CD14-positive monocyte (primary cell): Measurements from ENCODE around the gene BICD1. TPM values are rescaled to one million over a fixed set of nuclear protein-coding genes. Genes with fewer than 3 reads are reported as not detected.

Source experiments
- DNase-seq, 3 donors: peaks; one replicate each; pipeline ENCODE4 v3.0.0-alpha.2; 2011 to 2022
- H2AFZ ChIP-seq: 2 replicates; pipeline ENCODE4 v1.6.0; 2012; ENCODE audit warnings: mild to moderate bottlenecking, low read depth, low read length, inconsistent platforms; ENCODE audit not compliant: insufficient read depth, poor library complexity, severe bottlenecking
- H3K27ac ChIP-seq, 2 donors: 1 replicate in 1 of 2; 2 replicates in 1 of 2; pipeline ENCODE4 v1.5.1; 2012 to 2013; ENCODE audit warnings: low read length in 2 of 2, control low read depth in 1 of 2, inconsistent platforms in 1 of 2, low read depth in 1 of 2, mild to moderate bottlenecking in 1 of 2
- H3K27me3 ChIP-seq, 2 donors: one replicate each; pipeline versions ENCODE4 v1.6.0 to v1.6.1; 2011 to 2013; ENCODE audit warnings: low read length in 2 of 2; ENCODE audit not compliant: control insufficient read depth in 2 of 2, insufficient read depth in 2 of 2
- H3K36me3 ChIP-seq, 2 donors: replicated peaks in 1 of 2; 1 replicate in 1 of 2; 2 replicates in 1 of 2; pipeline versions ENCODE4 v1.5.1 to v1.6.1; 2012 to 2013; ENCODE audit warnings: low read length in 2 of 2, control low read depth in 1 of 2, inconsistent platforms in 1 of 2, mild to moderate bottlenecking in 1 of 2; ENCODE audit not compliant: insufficient read depth in 2 of 2, control insufficient read depth in 1 of 2
- H3K4me1 ChIP-seq, 2 donors: 1 replicate in 1 of 2; 2 replicates in 1 of 2; pipeline versions ENCODE4 v1.5.1 to v1.6.1; 2012 to 2013; ENCODE audit warnings: low read length in 2 of 2, control low read depth in 1 of 2, inconsistent platforms in 1 of 2, mild to moderate bottlenecking in 1 of 2, moderate library complexity in 1 of 2; ENCODE audit not compliant: insufficient read depth in 2 of 2, control insufficient read depth in 1 of 2
- H3K4me2 ChIP-seq: replicated peaks from 2 replicates; pipeline ENCODE3; 2012; ENCODE audit warnings: low read length, moderate library complexity, mild to moderate bottlenecking; ENCODE audit not compliant: poor library complexity, severe bottlenecking; ENCODE audit errors: extremely low read depth
- H3K4me3 ChIP-seq, 3 experiments: fragments of 200-600 bp in 1 of 3; sonication (generic) in 1 of 3; replicated peaks in 1 of 3; 1 replicate in 2 of 3; 2 replicates in 1 of 3; pipeline ENCODE4 v1.5.1; 2011 to 2013; ENCODE audit warnings: low read length in 3 of 3, mild to moderate bottlenecking in 3 of 3, control low read depth in 2 of 3, low read depth in 2 of 3, inconsistent platforms in 1 of 3, moderate library complexity in 1 of 3
- H3K79me2 ChIP-seq: 2 replicates; pipeline ENCODE4 v1.6.0; 2012; ENCODE audit warnings: mild to moderate bottlenecking, control low read depth, inconsistent platforms, low read length, moderate library complexity; ENCODE audit not compliant: insufficient read depth
- H3K9ac ChIP-seq: 2 replicates; pipeline ENCODE4 v1.6.0; 2017; ENCODE audit warnings: low read length, mild to moderate bottlenecking; ENCODE audit not compliant: insufficient read depth, poor library complexity, severe bottlenecking
- H3K9me3 ChIP-seq, 2 donors: replicated peaks in 1 of 2; 1 replicate in 1 of 2; 2 replicates in 1 of 2; pipeline versions ENCODE4 v1.5.1 to v1.6.1; 2012 to 2013; ENCODE audit warnings: low read length in 2 of 2, control low read depth in 1 of 2; ENCODE audit not compliant: control insufficient read depth in 1 of 2, insufficient read depth in 1 of 2
- H4K20me1 ChIP-seq: 2 replicates; pipeline ENCODE4 v1.6.0; 2012; ENCODE audit warnings: mild to moderate bottlenecking, low read length, control low read depth, moderate library complexity; ENCODE audit not compliant: insufficient read depth
- H3K27ac Mint-ChIP-seq, 7 donors: one replicate each; pipeline ENCODE4 v1.8.0; 2020; ENCODE audit warnings: mild to moderate bottlenecking in 7 of 7, mixed read lengths in 7 of 7, moderate library complexity in 6 of 7, inconsistent platforms in 2 of 7
- H3K27me3 Mint-ChIP-seq, 3 donors: one replicate each; pipeline ENCODE4 v1.8.0; 2021 to 2022; ENCODE audit warnings: low read depth in 3 of 3, mild to moderate bottlenecking in 3 of 3, mixed read lengths in 3 of 3, moderate library complexity in 3 of 3, inconsistent platforms in 1 of 3
- H3K36me3 Mint-ChIP-seq, 2 donors: one replicate each; pipeline ENCODE4 v1.8.0; 2020; ENCODE audit warnings: mixed read lengths in 2 of 2, inconsistent platforms in 1 of 2, mild to moderate bottlenecking in 1 of 2
- H3K4me1 Mint-ChIP-seq: one replicate; pipeline ENCODE4 v1.8.0; 2020; ENCODE audit warnings: mild to moderate bottlenecking, mixed read lengths
- H3K4me3 Mint-ChIP-seq, 2 donors: one replicate each; pipeline ENCODE4 v1.8.0; 2020; ENCODE audit warnings: mild to moderate bottlenecking in 2 of 2, mixed read lengths in 2 of 2, moderate library complexity in 1 of 2
- H3K9me3 Mint-ChIP-seq, 7 donors: one replicate each; pipeline ENCODE4 v1.8.0; 2020 to 2022; ENCODE audit warnings: mixed read lengths in 7 of 7, mild to moderate bottlenecking in 6 of 7, moderate library complexity in 6 of 7, inconsistent platforms in 2 of 7
- CTCF ChIP-seq: fragments of 200-600 bp; IDR thresholded peaks from one replicate; pipeline ENCODE4 v1.8.0; 2022; ENCODE audit warnings: antibody characterized with exemption, mild to moderate bottlenecking
- WGBS: methylation state at CpG from one replicate; pipeline ENCODE4 v1.1.5; 2013; ENCODE audit warnings: missing lambda C conversion rate; ENCODE audit not compliant: insufficient coverage; 5-methylcytosine and 5-hydroxymethylcytosine counted together
- intact Hi-C, 2 donors: fragments of 100-400 bp; cut with micrococcal nuclease; formaldehyde crosslinking; loops; one replicate each; pipeline versions ENCODE4 v1.15.0 to v1.15.1; 2023
- polyA plus RNA-seq, 3 donors: library from polyadenylated mRNA; depleted of rRNA in 1 of 3; unstranded in 2 of 3; stranded (reverse) in 1 of 3; fragments of 300-500 nt in 2 of 3; fragments of >200 nt in 1 of 3; fragmentation: Illumina TruSeq in 2 of 3; gene quantifications; 1 replicate in 2 of 3; 2 replicates in 1 of 3; pipeline ENCODE4 v1.2.3, GENCODE V29; 2012 to 2021

The BICD1 gene
- polyA plus RNA-seq, 3 donors, result 0.55 to 2.1 (median 1.6) TPM

DNA sequence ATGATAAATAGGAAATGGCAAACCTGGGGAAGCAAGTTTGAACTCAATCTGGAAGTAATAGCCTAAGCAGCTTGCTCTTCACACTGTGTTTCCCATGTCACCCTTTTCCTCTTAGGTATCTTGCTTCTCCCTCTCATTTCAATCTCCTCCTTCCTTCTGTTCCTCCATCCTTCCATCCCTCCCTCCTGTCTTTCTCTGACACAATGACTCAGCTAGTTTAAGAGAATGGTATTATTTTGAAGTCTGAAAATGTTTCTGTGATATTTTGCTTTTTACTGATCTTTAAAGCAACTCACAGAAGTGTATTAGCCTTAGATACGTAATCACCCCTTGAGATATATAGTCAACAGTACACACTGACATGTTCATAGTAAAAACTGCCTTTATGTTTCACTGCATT lies 236.8 kb downstream of the BICD1 start:
- Histone ChIP-seq H3K4me2 (no peak overlapping the region), H3K9me3 (no peaks in the 10 kb centered on the region), H3K4me3 (no peak overlapping the region), H3K9ac (no peak overlapping the region), H3K79me2 (no peaks in the 10 kb centered on the region), H3K4me1 (no peaks in the 10 kb centered on the region), H3K27ac (no peak overlapping the region), H3K36me3 (no peaks in the 10 kb centered on the region), H3K27me3 (no peaks in the 10 kb centered on the region), H2AFZ (no peak overlapping the region), H4K20me1 (no peaks in the 10 kb centered on the region)
- Mint-ChIP-seq H3K27ac (no peak overlapping the region), H3K27me3 (peaks cover 0 to 2% (median 0%) of the 10 kb centered on the region in 3 donors), H3K4me1 (no peaks in the 10 kb centered on the region), H3K36me3 (peaks cover 0 to 9% of the 10 kb centered on the region in 2 donors), H3K4me3 (no peak overlapping the region), H3K9me3 (no peaks in the 10 kb centered on the region)
- DNase-seq, result no peak
- TF ChIP-seq CTCF, result no peak
- no CpG with 5 or more reads among the region's 1 CpG for WGBS
- intact Hi-C loops, result no loop called here

DNA sequence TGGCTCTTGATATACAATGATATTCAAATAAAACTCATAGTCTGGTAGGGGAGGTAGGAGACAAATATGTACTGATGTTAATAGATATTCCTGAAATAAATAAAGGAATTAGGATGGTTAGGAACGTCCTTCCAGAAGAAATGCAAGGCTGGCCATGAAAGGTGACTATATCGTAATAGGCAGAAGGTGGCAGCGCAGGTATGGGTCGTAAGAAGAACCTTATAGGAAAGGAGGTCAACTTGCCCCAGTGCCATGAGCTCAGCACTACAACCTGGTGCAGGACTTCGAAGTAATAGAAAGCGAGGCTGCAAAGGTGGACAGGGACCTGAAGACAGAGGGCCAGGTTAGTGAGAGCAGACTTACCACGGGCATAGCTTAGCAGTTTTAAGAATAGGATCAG lies 237.4 kb downstream of the BICD1 start:
- intact Hi-C loops, result no loop called here
- Histone ChIP-seq H3K4me2 (no peak overlapping the region), H3K4me1 (no peaks in the 10 kb centered on the region), H3K4me3 (no peak overlapping the region), H3K9ac (no peak overlapping the region), H3K27me3 (no peaks in the 10 kb centered on the region), H3K9me3 (no peaks in the 10 kb centered on the region), H3K27ac (no peak overlapping the region), H2AFZ (no peak overlapping the region), H4K20me1 (no peaks in the 10 kb centered on the region), H3K36me3 (no peaks in the 10 kb centered on the region), H3K79me2 (no peaks in the 10 kb centered on the region)
- 100% methylated on average over 7 of the region's 7 CpGs for WGBS
- no peak for DNase-seq
- no peak overlapping the region for H3K4me3 Mint-ChIP-seq
- no peak for TF ChIP-seq CTCF
- no peaks in the 10 kb centered on the region for H3K9me3 Mint-ChIP-seq
- H3K4me1 Mint-ChIP-seq, result no peaks in the 10 kb centered on the region
- no peak overlapping the region for H3K27ac Mint-ChIP-seq
- peaks cover 0 to 5% of the 10 kb centered on the region in 2 donors for H3K36me3 Mint-ChIP-seq
- peaks cover 0 to 2% (median 0%) of the 10 kb centered on the region in 3 donors for H3K27me3 Mint-ChIP-seq
